Cardiac fibroblast (primary cell): ENCODE data around the gene NIT2.
A peak's percentile ranks its signal among the peaks of the same experiment; 100 is the strongest.
"Not testable (repeated sequence)": the region's sequence is repeated elsewhere in the genome, so short reads cannot be mapped to it uniquely, and the experiment has no call there.

Experiments used
- DNase-seq, 2 donors: peaks; one replicate each; pipeline versions ENCODE4 v3.0.0 to v3.0.0-alpha.2; 2010; ENCODE audit warnings: low read depth in 2 of 2
- H3K4me3 ChIP-seq, 2 donors: replicated peaks in 1 of 2; 1 replicate in 1 of 2; 2 replicates in 1 of 2; pipeline ENCODE4 v1.5.1; 2011; ENCODE audit warnings: low read depth in 2 of 2, low read length in 2 of 2, mild to moderate bottlenecking in 2 of 2, moderate library complexity in 1 of 2
- CTCF ChIP-seq: IDR thresholded peaks from one replicate; pipeline ENCODE4 v1.5.1; 2011; ENCODE audit warnings: low read depth, mild to moderate bottlenecking, low read length, inconsistent platforms

Gene NIT2

GRCh38 chr3:100335434-100335833 is 877 bp downstream of the NIT2 start:
- H3K4me3 ChIP-seq: peak overlapping the region; percentile 56 to 71
- peak; percentile 9 to 26 for DNase-seq
- no peak for TF ChIP-seq CTCF

- H3K4me3 ChIP-seq, DNase-seq: not testable (repeated sequence)
These were observed 1.7 kb downstream of the NIT2 start for GRCh38 chr3:100336229-100336628.

- no peak for TF ChIP-seq CTCF
- DNase-seq: no peak
- no peak overlapping the region for H3K4me3 ChIP-seq
These were observed 4.4 kb downstream of the NIT2 start for GRCh38 chr3:100338911-100339310.

GRCh38 chr3:100339786-100340185 is 5.2 kb downstream of the NIT2 start:
- DNase-seq: no peak
- no peak overlapping the region for H3K4me3 ChIP-seq
- TF ChIP-seq CTCF: no peak

- no peak for DNase-seq
- TF ChIP-seq CTCF: no peak
- H3K4me3 ChIP-seq: no peak overlapping the region
These were observed 6.0 kb downstream of the NIT2 start for GRCh38 chr3:100340527-100340926.

GRCh38 chr3:100348727-100349126 is 14.2 kb downstream of the NIT2 start:
- TF ChIP-seq CTCF: no peak
- peak in 1 of 2 donors; percentile 20 for DNase-seq
- no peak overlapping the region for H3K4me3 ChIP-seq

- H3K4me3 ChIP-seq, DNase-seq: not testable (repeated sequence)
These were observed 17.2 kb downstream of the NIT2 start for GRCh38 chr3:100351770-100352169.

GRCh38 chr3:100352296-100353231 is 18.0 kb downstream of the NIT2 start:
- TF ChIP-seq CTCF: no peak
- no peak for DNase-seq
- H3K4me3 ChIP-seq: no peak overlapping the region
